ENCODE results near the gene FLT3.

FLT3 gene

DNA sequence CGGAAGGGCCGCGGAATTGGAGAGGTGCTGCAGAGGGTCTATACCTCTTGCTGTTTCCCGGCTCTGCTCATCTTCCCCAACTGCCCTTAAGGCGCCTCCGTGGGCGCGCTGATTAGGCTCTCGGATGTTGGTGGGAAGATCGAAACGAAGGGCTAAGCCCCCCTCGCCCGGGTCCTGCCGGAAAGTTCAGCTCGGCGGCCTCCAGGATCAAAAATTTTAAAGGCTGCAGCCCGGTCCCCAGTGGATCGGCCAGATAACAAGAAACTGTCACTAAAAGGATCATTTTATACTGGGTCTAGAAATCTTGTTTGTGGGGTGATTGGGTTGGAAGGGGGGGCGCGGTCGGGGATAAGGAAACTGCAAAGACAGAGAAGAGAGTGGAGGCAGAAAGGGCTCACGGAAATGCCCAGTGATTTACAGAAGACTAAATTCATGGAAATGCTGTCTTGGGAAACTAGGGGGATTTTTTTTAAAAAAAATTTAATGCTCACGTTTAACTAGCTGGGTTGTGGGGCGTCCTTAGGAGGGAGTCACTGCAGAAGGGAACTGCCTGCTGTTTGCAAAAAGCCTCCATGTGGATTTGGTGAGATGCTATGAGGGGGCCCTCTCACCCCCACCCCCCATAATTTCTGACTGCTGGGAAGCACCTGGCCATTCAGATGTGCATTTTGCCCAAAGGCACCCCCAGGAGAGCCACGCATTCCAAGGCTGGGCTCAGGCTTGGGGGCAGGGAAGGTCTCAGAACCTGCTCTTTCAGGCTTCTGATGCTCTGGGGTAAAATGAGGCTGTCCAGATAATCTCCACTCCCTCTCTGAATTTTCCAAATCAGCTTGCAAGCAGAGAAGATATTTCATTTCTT lies 138.9 kb downstream of the FLT3 start:
- no CpG with 5 or more reads among the region's 25 CpGs for WGBS (ENCODE audit: insufficient coverage, insufficient read length)
- Histone ChIP-seq H3K36me3 (ENCODE audit: control insufficient read depth, insufficient read depth, low read length) (no peaks in the 10 kb centered on the region), H3K27ac (ENCODE audit: low read length) (no peak overlapping the region), H3K4me3 (ENCODE audit: low read length) (no peak overlapping the region), H3K4me1 (ENCODE audit: control insufficient read depth, insufficient read depth, low read length) (peaks cover 10% of the 10 kb centered on the region), H3K9me3 (ENCODE audit: control insufficient read depth, insufficient read depth, low read length) (no peaks in the 10 kb centered on the region), H3K27me3 (ENCODE audit: control insufficient read depth, insufficient read depth, low read length) (peaks cover 87% of the 10 kb centered on the region)
- no peak for DNase-seq (ENCODE audit: low read depth, low spot score)

DNA sequence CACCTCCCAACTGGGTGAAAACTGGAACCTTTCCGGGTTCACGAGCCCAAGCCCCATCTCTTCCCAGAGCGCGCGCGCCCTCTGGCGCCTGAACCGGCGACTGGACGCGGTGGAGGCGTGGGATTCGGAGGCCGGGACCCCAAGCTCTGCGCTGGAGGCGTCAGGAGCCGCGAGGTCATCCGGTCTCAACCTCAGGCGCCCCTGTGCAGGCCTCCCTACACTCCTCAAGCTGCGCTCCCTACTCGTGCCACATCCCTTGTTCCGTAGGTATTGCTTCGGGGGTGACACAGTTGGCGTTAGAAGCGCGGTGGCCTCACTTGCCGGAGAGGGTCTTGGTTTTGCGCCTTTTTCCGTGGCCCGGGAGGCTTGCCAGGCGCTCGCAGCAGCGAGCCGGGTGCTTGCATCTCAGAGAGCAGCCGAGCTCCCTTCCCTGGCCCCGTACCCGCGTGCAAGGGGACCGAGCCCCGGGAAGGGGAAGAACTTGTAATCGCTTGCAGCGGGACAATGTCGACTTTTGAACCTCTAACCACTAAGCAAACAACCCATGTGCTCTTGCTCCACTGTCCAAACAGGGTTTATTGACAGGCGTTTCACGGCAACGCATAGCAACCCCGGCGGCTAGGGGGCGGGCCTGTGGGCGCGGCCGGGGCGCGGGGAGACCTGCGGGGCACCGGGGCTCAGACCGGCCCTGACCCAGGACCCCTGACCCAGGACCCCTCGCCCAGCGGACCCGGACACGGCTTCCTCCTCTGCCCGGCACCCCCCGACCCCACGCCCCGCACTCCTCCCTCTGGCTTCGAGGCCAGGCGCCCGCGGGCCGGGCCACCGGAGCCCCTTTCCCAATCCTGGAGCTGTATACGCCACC lies 139.8 kb downstream of the FLT3 start:
- no peak overlapping the region for H3K27ac ChIP-seq (ENCODE audit: low read length)
- H3K27me3 ChIP-seq (ENCODE audit: control insufficient read depth, insufficient read depth, low read length), result peaks cover 89% of the 10 kb centered on the region
- H3K36me3 ChIP-seq (ENCODE audit: control insufficient read depth, insufficient read depth, low read length), result no peaks in the 10 kb centered on the region
- DNase-seq (ENCODE audit: low read depth, low spot score), result no peak
- peaks cover 6% of the 10 kb centered on the region; the same call in 1 of the 2 replicates for H3K4me1 ChIP-seq (ENCODE audit: control insufficient read depth, insufficient read depth, low read length)
- H3K4me3 ChIP-seq (ENCODE audit: low read length), result 0 out of 2 replicates have a peak overlapping the region, but pooled peaks have one; percentile 2
- no peaks in the 10 kb centered on the region for H3K9me3 ChIP-seq (ENCODE audit: control insufficient read depth, insufficient read depth, low read length)
- no CpG with 5 or more reads among the region's 73 CpGs for WGBS (ENCODE audit: insufficient coverage, insufficient read length)

DNA sequence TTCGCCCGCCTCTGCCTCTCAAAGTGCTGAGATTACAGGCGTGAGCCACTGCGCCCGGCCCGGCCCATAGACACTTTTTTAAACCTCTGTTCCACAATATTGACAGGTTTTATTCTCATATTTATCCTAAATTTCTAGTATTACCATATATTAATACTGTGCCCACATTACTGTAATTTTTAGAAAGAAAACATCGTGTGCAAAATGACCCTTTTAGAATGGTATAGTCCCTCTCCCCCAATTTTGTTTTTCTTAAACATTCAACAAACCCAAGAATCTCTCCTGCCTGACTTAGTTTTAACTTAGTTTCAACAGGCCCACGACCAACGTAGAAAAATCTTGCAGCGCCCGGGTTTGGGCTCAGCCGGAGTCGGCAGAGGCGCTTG lies 140.4 kb downstream of the FLT3 start:
- Histone ChIP-seq H3K9me3 (ENCODE audit: control insufficient read depth, insufficient read depth, low read length) (no peaks in the 10 kb centered on the region), H3K27ac (ENCODE audit: low read length) (no peak overlapping the region), H3K36me3 (ENCODE audit: control insufficient read depth, insufficient read depth, low read length) (no peaks in the 10 kb centered on the region), H3K27me3 (ENCODE audit: control insufficient read depth, insufficient read depth, low read length) (peaks cover 86% of the 10 kb centered on the region), H3K4me1 (ENCODE audit: control insufficient read depth, insufficient read depth, low read length) (peaks cover 5% of the 10 kb centered on the region; the same call in 1 of the 2 replicates), H3K4me3 (ENCODE audit: low read length) (no peak overlapping the region)
- WGBS (ENCODE audit: insufficient coverage, insufficient read length), result no CpG with 5 or more reads among the region's 14 CpGs
- DNase-seq (ENCODE audit: low read depth, low spot score), result no peak

DNA sequence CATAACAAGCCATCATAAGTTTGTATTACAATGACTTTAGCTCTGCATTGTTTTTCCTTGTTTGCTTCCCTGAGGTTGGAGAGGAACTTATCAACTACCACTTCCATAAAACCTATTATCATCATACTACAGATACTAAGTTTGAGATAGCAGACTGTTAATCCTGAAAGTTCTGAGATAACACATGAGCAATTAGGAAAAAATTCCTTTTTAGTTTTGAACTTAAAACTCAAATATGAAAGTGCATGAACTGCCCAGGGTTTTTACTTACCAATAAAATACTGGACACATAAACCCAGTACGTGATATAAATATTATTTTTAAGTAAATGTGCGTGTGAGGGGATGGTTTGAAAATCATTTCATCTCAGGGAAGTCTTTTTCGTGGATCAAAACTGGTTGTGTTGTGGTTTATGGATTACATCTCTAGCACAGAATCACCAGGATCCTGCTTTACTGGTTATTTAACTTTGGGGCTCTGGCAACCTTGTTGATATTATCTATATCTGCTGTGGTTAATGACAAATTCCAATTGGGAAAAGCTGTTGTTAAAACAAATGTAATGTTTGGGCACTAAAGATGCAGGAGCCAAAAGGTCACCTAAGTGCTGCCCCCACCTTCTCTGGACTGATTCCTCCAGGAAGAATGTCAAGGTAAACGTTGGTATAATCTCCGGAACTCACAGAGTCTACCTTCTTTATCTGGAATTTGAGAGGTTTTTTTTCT lies 143.6 kb downstream of the FLT3 start:
- Histone ChIP-seq H3K4me1 (ENCODE audit: control insufficient read depth, insufficient read depth, low read length) (peaks cover 1% of the 10 kb centered on the region; the same call in 1 of the 2 replicates), H3K36me3 (ENCODE audit: control insufficient read depth, insufficient read depth, low read length) (no peaks in the 10 kb centered on the region), H3K27ac (ENCODE audit: low read length) (no peak overlapping the region), H3K4me3 (ENCODE audit: low read length) (no peak overlapping the region), H3K9me3 (ENCODE audit: control insufficient read depth, insufficient read depth, low read length) (no peaks in the 10 kb centered on the region), H3K27me3 (ENCODE audit: control insufficient read depth, insufficient read depth, low read length) (peaks cover 76% of the 10 kb centered on the region)
- DNase-seq (ENCODE audit: low read depth, low spot score), result no peak
- WGBS (ENCODE audit: insufficient coverage, insufficient read length), result no CpG with 5 or more reads among the region's 5 CpGs

DNA sequence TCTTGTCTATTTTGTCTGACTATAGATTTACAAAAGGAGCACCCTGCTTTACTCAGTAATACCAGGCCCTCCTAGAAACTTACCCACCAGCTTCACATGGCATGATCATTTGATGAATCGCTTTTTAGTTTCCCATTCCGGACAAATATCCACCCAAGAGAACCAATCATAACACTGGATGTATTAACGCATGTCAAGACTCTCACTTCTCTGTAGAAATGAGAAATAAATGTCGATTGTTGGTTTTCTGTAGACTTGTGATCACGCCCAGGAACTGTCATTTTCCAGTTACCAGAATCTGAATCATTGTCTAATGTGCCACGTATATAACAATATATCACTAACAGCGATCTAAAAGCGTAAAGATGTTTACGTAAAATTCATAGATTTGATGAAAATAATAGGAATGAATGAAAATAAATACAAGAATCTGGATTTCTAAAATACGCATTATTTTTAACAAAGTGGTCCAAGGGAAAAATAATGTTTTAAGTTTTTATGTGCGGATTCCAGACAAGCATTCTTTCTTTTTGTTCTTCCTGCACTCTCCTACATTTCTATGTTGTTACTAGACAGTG lies 145.3 kb downstream of the FLT3 start:
- Histone ChIP-seq H3K4me3 (ENCODE audit: low read length) (no peak overlapping the region), H3K4me1 (ENCODE audit: control insufficient read depth, insufficient read depth, low read length) (no peaks in the 10 kb centered on the region), H3K27ac (ENCODE audit: low read length) (no peak overlapping the region), H3K36me3 (ENCODE audit: control insufficient read depth, insufficient read depth, low read length) (no peaks in the 10 kb centered on the region), H3K27me3 (ENCODE audit: control insufficient read depth, insufficient read depth, low read length) (peaks cover 66% of the 10 kb centered on the region), H3K9me3 (ENCODE audit: control insufficient read depth, insufficient read depth, low read length) (no peaks in the 10 kb centered on the region)
- DNase-seq (ENCODE audit: low read depth, low spot score), result no peak
- WGBS (ENCODE audit: insufficient coverage, insufficient read length), result 100% methylated on average over 4 of the region's 11 CpGs

DNA sequence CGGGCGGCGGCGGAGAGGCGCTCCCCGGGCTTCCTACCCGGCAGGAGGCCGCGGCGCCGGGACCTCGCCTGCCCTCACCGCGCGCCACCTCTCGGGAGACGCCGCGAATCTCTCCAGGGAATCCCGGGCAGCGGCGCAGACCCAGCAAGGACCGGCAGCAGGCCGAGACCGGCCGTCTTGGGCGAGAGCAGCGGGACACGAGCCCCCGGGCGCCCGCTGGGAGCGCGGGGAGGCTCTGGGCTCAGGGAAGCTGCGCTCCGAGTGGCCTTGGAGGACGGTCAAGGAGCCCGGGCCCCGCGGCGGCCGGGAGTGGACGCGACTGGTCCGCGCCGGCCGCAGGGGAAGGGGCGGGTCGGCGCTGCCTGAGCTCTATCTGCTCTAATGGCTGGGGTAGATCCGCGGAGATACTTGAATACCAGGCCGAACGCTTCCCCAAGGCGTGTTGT lies 145.9 kb downstream of the FLT3 start:
- H3K4me1 ChIP-seq (ENCODE audit: control insufficient read depth, insufficient read depth, low read length), result no peaks in the 10 kb centered on the region
- DNase-seq (ENCODE audit: low read depth, low spot score), result no peak
- no peak overlapping the region for H3K27ac ChIP-seq (ENCODE audit: low read length)

DNA sequence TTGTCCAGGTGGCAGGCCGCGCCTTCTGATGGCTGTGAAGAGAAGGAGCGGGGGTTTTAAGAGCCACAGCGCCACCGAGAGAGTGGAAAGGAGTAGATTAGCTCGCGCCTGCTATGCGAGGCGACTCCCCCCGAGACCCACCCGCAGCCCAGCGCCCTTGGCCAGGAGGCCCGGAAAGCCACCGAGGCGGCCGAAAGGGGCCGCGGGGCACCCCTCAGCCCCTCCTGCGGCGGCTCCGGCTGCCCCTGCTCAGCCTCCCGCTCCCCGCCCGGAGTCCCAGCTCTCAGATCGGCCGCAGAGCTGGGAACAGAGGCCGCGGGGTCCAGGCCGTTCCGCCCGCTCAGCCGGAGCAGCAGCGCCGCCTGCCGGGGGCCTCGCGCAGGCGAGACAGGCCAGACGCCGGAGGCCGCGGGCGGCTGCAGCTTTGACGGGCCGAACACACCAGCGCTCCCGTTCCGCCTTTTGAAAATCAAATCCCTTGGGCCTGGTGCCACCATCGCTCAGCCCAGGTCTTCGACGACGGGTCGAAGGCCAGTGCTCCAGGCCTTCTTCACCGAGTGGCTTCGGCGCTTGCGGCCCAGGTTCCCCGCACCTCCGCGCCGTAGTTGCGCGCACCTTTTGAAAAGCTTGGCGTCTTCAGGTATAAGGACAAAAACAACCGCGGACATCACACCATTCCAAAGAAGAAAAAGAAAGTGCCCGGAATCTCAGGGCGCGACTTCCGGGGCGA lies 146.5 kb downstream of the FLT3 start:
- Histone ChIP-seq H3K4me1 (ENCODE audit: control insufficient read depth, insufficient read depth, low read length) (no peaks in the 10 kb centered on the region), H3K27me3 (ENCODE audit: control insufficient read depth, insufficient read depth, low read length) (peaks cover 54% of the 10 kb centered on the region), H3K9me3 (ENCODE audit: control insufficient read depth, insufficient read depth, low read length) (no peaks in the 10 kb centered on the region), H3K4me3 (ENCODE audit: low read length) (peak overlapping the region; percentile 15; the same call in 1 of the 2 replicates), H3K36me3 (ENCODE audit: control insufficient read depth, insufficient read depth, low read length) (no peaks in the 10 kb centered on the region), H3K27ac (ENCODE audit: low read length) (no peak overlapping the region)
- no peak for DNase-seq (ENCODE audit: low read depth, low spot score)
- no CpG with 5 or more reads among the region's 71 CpGs for WGBS (ENCODE audit: insufficient coverage, insufficient read length)

More for the DNA sequence above, 145.9 kb downstream of the FLT3 start:
- Histone ChIP-seq H3K4me3 (ENCODE audit: low read length) (peak overlapping the region; percentile 13; the same call in 1 of the 2 replicates), H3K27me3 (ENCODE audit: control insufficient read depth, insufficient read depth, low read length) (peaks cover 59% of the 10 kb centered on the region), H3K36me3 (ENCODE audit: control insufficient read depth, insufficient read depth, low read length) (no peaks in the 10 kb centered on the region), H3K9me3 (ENCODE audit: control insufficient read depth, insufficient read depth, low read length) (no peaks in the 10 kb centered on the region)
- no CpG with 5 or more reads among the region's 56 CpGs for WGBS (ENCODE audit: insufficient coverage, insufficient read length)
